PC-9 (cell line): Measurements from ENCODE around the gene FAT1. TPM values are rescaled to one million over a fixed set of nuclear protein-coding genes. Genes with fewer than 3 reads are reported as not detected.
A peak's percentile ranks its signal among the peaks of the same experiment; 100 is the strongest.

Experiments
- BruUV-seq: library from RNA; stranded (reverse); fragments of 400-500 nt; replicated peaks from 2 replicates; lab custom pipeline; 2021; lab: Mats Ljungman, UMichigan
- CTCF ChIA-PET: fragments of 300-600 bp; sonication (Branson Sonifier 250); formaldehyde crosslinking; loops from one replicate; lab custom pipeline; 2022; ENCODE audit warnings: antibody characterized with exemption; lab: Charles Lee
- POLR2A ChIA-PET: fragments of 300-600 bp; sonication (Branson Sonifier 250); formaldehyde crosslinking; loops from one replicate; lab custom pipeline; 2022; ENCODE audit warnings: antibody characterized with exemption; ENCODE audit not compliant: unreplicated experiment; lab: Charles Lee
- DNase-seq, 2 experiments: peaks; one replicate each; pipeline versions ENCODE4 v3.0.0 to v3.0.0-alpha.2; 2015 to 2022; ENCODE audit warnings: mixed read lengths in 1 of 2
- H2AFZ ChIP-seq: fragments of 200-600 bp; sonication (generic); 2 replicates; pipeline ENCODE4 v1.8.1; 2017; ENCODE audit warnings: antibody characterized with exemption
- H3F3A ChIP-seq: fragments of 200-600 bp; sonication (generic); 2 replicates; pipeline ENCODE4 v1.8.1; 2017; ENCODE audit warnings: antibody characterized with exemption, mild to moderate bottlenecking, low read depth; ENCODE audit not compliant: insufficient read depth
- H3K27ac ChIP-seq: fragments of 200-600 bp; sonication (generic); 2 replicates; pipeline ENCODE4 v1.6.1; 2016; ENCODE audit warnings: mixed run types
- H3K27me3 ChIP-seq: fragments of 200-600 bp; sonication (generic); 2 replicates; pipeline ENCODE4 v1.6.1; 2016; ENCODE audit warnings: low read depth, mixed run types; ENCODE audit not compliant: insufficient read depth
- H3K36me3 ChIP-seq: fragments of 200-600 bp; sonication (generic); 2 replicates; pipeline ENCODE4 v1.6.1; 2016; ENCODE audit warnings: low read depth, mixed run types
- H3K4me1 ChIP-seq: fragments of 200-600 bp; sonication (generic); replicated peaks from 2 replicates; pipeline ENCODE4 v1.6.1; 2016; ENCODE audit warnings: mixed run types; ENCODE audit not compliant: insufficient read depth
- H3K4me2 ChIP-seq: fragments of 200-600 bp; sonication (generic); 2 replicates; pipeline ENCODE4 v1.6.1; 2017; ENCODE audit warnings: mixed run types
- H3K4me3 ChIP-seq: fragments of 200-600 bp; sonication (generic); 2 replicates; pipeline ENCODE4 v1.6.1; 2016; ENCODE audit warnings: mixed run types
- H3K79me2 ChIP-seq: fragments of 200-600 bp; sonication (generic); 2 replicates; pipeline ENCODE4 v1.6.1; 2017; ENCODE audit warnings: low read depth, mixed run types
- H3K9me2 ChIP-seq: fragments of 200-600 bp; sonication (generic); 2 replicates; pipeline ENCODE4 v1.8.1; 2017; ENCODE audit warnings: mild to moderate bottlenecking; ENCODE audit not compliant: insufficient read depth
- H3K9me3 ChIP-seq: fragments of 200-600 bp; sonication (generic); 2 replicates; pipeline ENCODE4 v1.8.1; 2016; ENCODE audit warnings: low read depth; ENCODE audit not compliant: insufficient read depth
- H4K20me1 ChIP-seq: fragments of 200-600 bp; sonication (generic); 2 replicates; pipeline ENCODE4 v1.8.1; 2017; ENCODE audit not compliant: insufficient read depth
- CTCF ChIP-seq: fragments of 200-600 bp; sonication (generic); conservative IDR thresholded peaks from 2 replicates; pipeline ENCODE4 v1.6.1; 2017; ENCODE audit warnings: mixed run types, antibody characterized with exemption, mild to moderate bottlenecking, moderate library complexity
- EZH2 ChIP-seq: fragments of 200-600 bp; sonication (generic); IDR thresholded peaks from 2 replicates; pipeline ENCODE4 v1.8.0; 2017; ENCODE audit warnings: antibody characterized with exemption, low read depth
- intact Hi-C: fragments of 100-400 bp; cut with micrococcal nuclease; formaldehyde crosslinking; loops from one replicate; pipeline ENCODE4 v1.10.0; 2022; ENCODE audit not compliant: unreplicated experiment
- total RNA-seq: library from RNA; stranded (reverse); gene quantifications from 2 replicates; pipeline ENCODE4 v1.2.3, GENCODE V29; 2021

FAT1 gene
- total RNA-seq, 1 experiment from 2014 or later = 73.2 TPM

- Histone ChIP-seq H4K20me1 (no peaks in the 10 kb centered on the region), H3K4me3 (no peak overlapping the region), H3K4me1 (no peaks in the 10 kb centered on the region), H3K27me3 (no peaks in the 10 kb centered on the region), H3F3A (no peaks in the 10 kb centered on the region), H3K36me3 (no peaks in the 10 kb centered on the region), H3K27ac (no peak overlapping the region), H3K9me2 (no peaks in the 10 kb centered on the region), H2AFZ (no peak overlapping the region), H3K9me3 (no peaks in the 10 kb centered on the region), H3K79me2 (no peaks in the 10 kb centered on the region), H3K4me2 (no peak overlapping the region)
- intact Hi-C loops = no loop called here
- POLR2A ChIA-PET = no interaction called here
- CTCF ChIA-PET = no interaction called here
- DNase-seq = no peak
- TF ChIP-seq EZH2 (no peak), CTCF (no peak)
- BruUV-seq = no TSS peak
These were observed 132.0 kb downstream of the FAT1 start for GRCh38 chr4:186591651-186592050.

GRCh38 chr4:186588503-186588902, 135.2 kb downstream of the FAT1 start:
- TF ChIP-seq EZH2 (no peak), CTCF (no peak)
- no peaks in the 10 kb centered on the region for H3K9me3 ChIP-seq
- H4K20me1 ChIP-seq = no peaks in the 10 kb centered on the region
- H3K27me3 ChIP-seq = no peaks in the 10 kb centered on the region
- no peak overlapping the region for H2AFZ ChIP-seq
- intact Hi-C loops = loop anchor here (5.0 kb wide), 1 partner anchor 116 kb away; no protein-coding TSS in a partner anchor
- H3K4me1 ChIP-seq = no peaks in the 10 kb centered on the region
- H3K27ac ChIP-seq = no peak overlapping the region
- BruUV-seq = no TSS peak
- no peaks in the 10 kb centered on the region for H3K9me2 ChIP-seq
- ChIA-PET CTCF (no interaction called here), POLR2A (no interaction called here)
- no peaks in the 10 kb centered on the region for H3K36me3 ChIP-seq
- H3F3A ChIP-seq = no peaks in the 10 kb centered on the region
- no peak overlapping the region for H3K4me2 ChIP-seq
- no peak for DNase-seq
- no peak overlapping the region for H3K4me3 ChIP-seq
- no peaks in the 10 kb centered on the region for H3K79me2 ChIP-seq

GRCh38 chr4:186587416-186588018, 136.1 kb downstream of the FAT1 start:
- H3K27ac ChIP-seq = no peak overlapping the region
- no peaks in the 10 kb centered on the region for H3K9me3 ChIP-seq
- peak in 1 of 2 experiments; percentile 51 for DNase-seq
- no peak overlapping the region for H3K4me3 ChIP-seq
- no peaks in the 10 kb centered on the region for H4K20me1 ChIP-seq
- no TSS peak for BruUV-seq
- H3K4me1 ChIP-seq = no peaks in the 10 kb centered on the region
- H3K36me3 ChIP-seq = no peaks in the 10 kb centered on the region
- no peaks in the 10 kb centered on the region for H3K79me2 ChIP-seq
- no peaks in the 10 kb centered on the region for H3K27me3 ChIP-seq
- intact Hi-C loops = loop anchor here (1.0 to 5.0 kb wide), 3 partner anchors 115 to 290 kb away; no protein-coding TSS in a partner anchor
- ChIA-PET POLR2A (interaction anchor here (0.7 kb wide), 1 partner anchor 140 kb away, joined by 5 read pairs; no protein-coding TSS in a partner anchor), CTCF (no interaction called here)
- H2AFZ ChIP-seq = no peak overlapping the region
- TF ChIP-seq CTCF = peak; percentile 82
- TF ChIP-seq EZH2 = no peak
- no peaks in the 10 kb centered on the region for H3F3A ChIP-seq
- no peaks in the 10 kb centered on the region for H3K9me2 ChIP-seq
- H3K4me2 ChIP-seq = no peak overlapping the region
